ENCODE data around the gene TPST2.

Gene TPST2

GRCh38 chr22:26545827-26546226 lies 44.1 kb downstream of the TPST2 start:
- TF ChIP-seq CTCF (IDR thresholded peaks at IDR 0.05) = no peak
- no peak overlapping the region for H3K27ac ChIP-seq
- intact Hi-C loops (cut with DNase I; ENCODE audit: low total_unique reads) = no loop called here
- peaks cover 1 to 9% (median 5%) of the 10 kb centered on the region in 3 donors for H3K36me3 ChIP-seq
- peaks cover 0 to 10% (median 8%) of the 10 kb centered on the region in 4 donors for H3K4me1 ChIP-seq
- DNase-seq = no peak
- H3K9me3 ChIP-seq = no peaks in the 10 kb centered on the region
- no peak overlapping the region for H3K4me3 ChIP-seq
- no peaks in the 10 kb centered on the region for H3K27me3 ChIP-seq

DNA sequence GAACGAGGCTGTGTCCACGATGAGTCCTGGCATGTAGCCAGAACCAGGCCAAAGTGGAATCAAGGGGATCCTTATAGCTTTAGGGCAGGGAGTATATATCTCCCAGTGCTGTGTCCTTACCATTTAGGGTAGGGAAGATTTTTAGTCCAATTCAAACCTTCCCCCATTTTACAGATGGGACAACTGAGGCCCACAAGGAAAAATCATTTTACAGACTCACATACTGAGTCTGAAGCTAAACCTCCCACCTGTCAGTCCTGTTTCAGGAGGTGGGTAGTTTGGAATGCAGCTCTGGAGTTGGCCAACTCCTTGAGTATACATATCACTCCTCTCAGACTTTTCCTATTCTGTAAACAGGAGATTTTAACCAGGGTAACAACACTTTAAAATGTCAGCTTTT lies 44.5 kb downstream of the TPST2 start:
- Histone ChIP-seq H3K4me1 (peaks cover 0 to 6% (median 5%) of the 10 kb centered on the region in 4 donors), H3K27ac (no peak overlapping the region), H3K36me3 (peaks cover 4 to 13% (median 9%) of the 10 kb centered on the region in 3 donors), H3K4me3 (no peak overlapping the region), H3K9me3 (no peaks in the 10 kb centered on the region), H3K27me3 (no peaks in the 10 kb centered on the region)
- no peak for TF ChIP-seq CTCF (IDR thresholded peaks at IDR 0.05)
- DNase-seq = no peak
- intact Hi-C loops (cut with DNase I; ENCODE audit: low total_unique reads) = no loop called here

DNA sequence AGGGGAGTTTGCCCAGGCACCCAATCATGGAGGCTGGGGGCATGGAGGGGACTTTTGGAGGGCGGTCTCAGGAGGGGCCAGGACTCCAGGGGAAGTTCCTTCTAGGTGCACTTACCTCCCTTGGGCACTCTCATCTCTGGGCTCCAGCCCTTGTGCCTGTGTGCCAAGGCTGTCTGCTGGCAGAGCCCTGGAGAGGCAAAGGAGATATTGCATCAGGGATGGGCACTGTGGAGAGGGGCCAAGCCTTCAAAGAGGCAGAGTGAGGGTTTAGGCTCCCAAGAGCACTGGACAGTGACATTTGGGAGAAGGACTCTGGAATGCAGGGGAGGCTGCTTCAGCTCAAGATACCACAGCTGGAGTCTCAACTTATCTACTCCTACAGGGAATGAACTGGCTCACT lies 45.4 kb downstream of the TPST2 start:
- intact Hi-C loops (cut with DNase I; ENCODE audit: low total_unique reads) = no loop called here
- Histone ChIP-seq H3K27me3 (no peaks in the 10 kb centered on the region), H3K4me1 (no peaks in the 10 kb centered on the region), H3K9me3 (no peaks in the 10 kb centered on the region), H3K4me3 (no peak overlapping the region), H3K27ac (no peak overlapping the region), H3K36me3 (peaks cover 4 to 17% (median 13%) of the 10 kb centered on the region in 3 donors)
- no peak for DNase-seq
- no peak for TF ChIP-seq CTCF (IDR thresholded peaks at IDR 0.05)

- Histone ChIP-seq H3K4me3 (no peak overlapping the region), H3K4me1 (no peaks in the 10 kb centered on the region), H3K9me3 (no peaks in the 10 kb centered on the region), H3K27ac (no peak overlapping the region), H3K27me3 (no peaks in the 10 kb centered on the region), H3K36me3 (peaks cover 4 to 17% (median 13%) of the 10 kb centered on the region in 3 donors)
- DNase-seq = peak in 1 of 2 donors; percentile 55
- intact Hi-C loops (cut with DNase I; ENCODE audit: low total_unique reads) = no loop called here
- no peak for TF ChIP-seq CTCF (IDR thresholded peaks at IDR 0.05)
Measured at GRCh38 chr22:26542831-26543230, 47.1 kb downstream of the TPST2 start.

DNA sequence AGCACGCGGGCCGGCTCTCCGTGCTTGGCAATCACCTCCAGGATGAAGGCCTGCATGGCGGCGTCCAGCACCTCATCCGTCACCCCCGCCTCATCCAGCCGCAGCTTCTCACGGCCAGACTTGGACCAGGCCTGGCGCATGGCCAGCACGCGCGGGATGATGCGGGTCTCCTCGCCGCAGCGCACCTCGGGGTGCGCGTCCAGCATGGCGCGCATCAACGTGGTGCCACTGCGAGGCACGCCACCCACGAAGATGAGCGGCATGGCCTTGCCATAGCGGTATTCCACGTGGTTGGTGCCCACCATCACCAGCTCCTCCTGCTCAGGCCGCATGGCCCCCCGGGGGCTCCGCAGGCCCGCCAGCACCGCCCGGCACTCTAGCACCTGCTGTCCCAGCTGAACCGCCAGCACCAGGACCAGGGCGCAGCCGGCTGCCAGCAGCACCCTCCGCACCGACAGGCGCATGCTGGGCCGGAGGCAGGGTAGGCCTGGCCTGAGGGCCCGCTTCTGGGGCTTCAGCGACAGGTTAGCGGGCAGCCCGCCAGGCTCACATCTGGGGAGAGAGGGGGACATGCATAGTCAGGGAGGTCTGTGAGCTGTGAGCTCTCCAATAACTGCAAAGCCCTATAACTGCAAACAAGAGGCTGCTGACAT lies 48.6 kb downstream of the TPST2 start:
- Histone ChIP-seq H3K27me3 (no peaks in the 10 kb centered on the region), H3K36me3 (peaks cover 4 to 27% (median 22%) of the 10 kb centered on the region in 3 donors), H3K27ac (no peak overlapping the region), H3K4me1 (no peaks in the 10 kb centered on the region), H3K9me3 (no peaks in the 10 kb centered on the region), H3K4me3 (no peak overlapping the region)
- intact Hi-C loops (cut with DNase I; ENCODE audit: low total_unique reads) = no loop called here
- DNase-seq = no peak
- no peak for TF ChIP-seq CTCF (IDR thresholded peaks at IDR 0.05)

All from tibial artery (tissue), 4 donors.